ENCODE data around the gene FN1.

FN1 gene

DNA sequence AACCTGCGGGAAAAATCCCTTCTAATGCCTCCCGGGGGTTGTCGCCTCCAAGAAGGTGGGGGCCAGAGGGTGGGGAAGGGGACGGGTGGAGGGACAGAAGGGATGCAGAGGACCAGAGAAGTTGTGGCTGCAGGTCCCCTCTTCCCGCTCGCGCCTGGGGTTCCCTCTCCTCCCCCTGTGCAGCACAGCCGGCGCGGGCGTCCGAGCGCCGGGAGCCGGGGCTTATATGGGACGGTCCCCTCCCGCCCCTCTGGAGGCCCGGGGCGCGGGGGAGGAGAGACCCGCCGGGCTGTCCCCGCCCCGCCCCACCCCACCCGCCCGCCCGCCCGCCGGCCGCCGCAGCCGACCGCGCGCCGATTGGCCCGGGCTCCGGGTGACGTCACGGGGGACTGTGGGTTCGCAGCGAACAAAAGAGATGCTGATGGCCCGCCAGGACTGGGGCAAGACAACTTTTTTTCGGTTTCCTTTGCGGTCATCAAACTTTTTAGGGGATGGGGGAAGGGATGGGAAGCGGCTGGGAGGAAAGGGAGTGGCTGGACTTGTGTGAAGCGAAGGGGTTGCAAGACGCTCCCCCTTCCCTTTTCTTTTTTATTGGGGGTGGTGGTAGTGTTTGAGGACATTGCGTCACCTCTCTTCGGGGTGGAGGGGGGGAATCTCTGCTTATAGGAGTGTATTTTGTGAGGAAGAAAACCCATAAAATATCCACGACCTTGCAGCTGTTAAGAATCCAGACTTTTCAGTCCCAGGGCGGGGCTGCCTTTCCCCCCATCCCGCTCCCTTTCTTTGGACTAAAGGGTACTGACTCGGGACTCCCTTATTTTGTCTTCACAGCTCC, at the start of gene FN1:
Gene FN1, minus strand, starts transcription at position 199 of the 835 bp plus-strand sequence. CDS start 266 bp downstream, outside the sequence.
- CTCF ChIA-PET: interaction anchor here (3.0 kb wide), 1 partner anchor 18 kb away, joined by 13 read pairs; no protein-coding TSS in a partner anchor
- no peak for TF ChIP-seq CTCF (IDR thresholded peaks at IDR 0.05; ENCODE audit: insufficient read depth, low read length, missing control alignments)
- peak; percentile 95 for DNase-seq (ENCODE audit: low read depth, low spot score)
- peak within 1 kb of the TSS; percentile 91 for H3K4me3 ChIP-seq (ENCODE audit: low read depth, low read length)
- POLR2A ChIA-PET: interaction anchor here (0.6 to 2.0 kb wide), 26 partner anchors 10 to 486 kb away, joined by 3 to 14 read pairs (median 3); no protein-coding TSS in a partner anchor

GRCh38 chr2:215485032-215485431, 49.2 kb upstream of the FN1 start:
- POLR2A ChIA-PET: no interaction called here
- CTCF ChIA-PET: interaction anchor here (0.9 to 1.6 kb wide), 3 partner anchors 14 to 34 kb away, joined by 3 to 4 read pairs (median 4); no protein-coding TSS in a partner anchor
- H3K4me3 ChIP-seq (ENCODE audit: low read depth, low read length): no peak overlapping the region
- TF ChIP-seq CTCF (IDR thresholded peaks at IDR 0.05; ENCODE audit: insufficient read depth, low read length, missing control alignments): no peak
- no peak for DNase-seq (ENCODE audit: low read depth, low spot score)

DNA sequence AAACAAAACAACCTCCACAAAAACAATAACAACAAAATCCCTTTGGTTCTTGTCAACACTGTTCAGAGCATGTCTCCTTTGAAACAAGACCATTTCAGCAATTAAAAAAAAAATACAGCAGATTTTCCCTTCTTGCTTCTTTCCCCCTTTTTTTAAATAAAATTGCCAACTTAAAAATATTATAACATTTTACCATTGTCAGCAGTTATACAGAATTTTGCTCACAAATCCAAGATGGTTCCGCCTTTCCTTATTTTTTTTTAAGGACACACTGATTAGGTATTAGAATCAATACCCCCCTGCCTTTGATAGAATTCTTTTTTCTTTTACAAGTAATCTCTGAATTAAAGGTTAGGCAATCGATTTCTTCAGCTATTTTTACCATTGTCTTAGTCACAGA, 48.7 kb upstream of the FN1 start:
- POLR2A ChIA-PET: no interaction called here
- CTCF ChIA-PET: interaction anchor here (1.4 to 1.6 kb wide), 2 partner anchors 30 to 33 kb away, joined by 4 read pairs; no protein-coding TSS in a partner anchor
- H3K4me3 ChIP-seq (ENCODE audit: low read depth, low read length): no peak overlapping the region
- DNase-seq (ENCODE audit: low read depth, low spot score): no peak
- no peak for TF ChIP-seq CTCF (IDR thresholded peaks at IDR 0.05; ENCODE audit: insufficient read depth, low read length, missing control alignments)

- no peak for DNase-seq (ENCODE audit: low read depth, low spot score)
- TF ChIP-seq CTCF (IDR thresholded peaks at IDR 0.05; ENCODE audit: insufficient read depth, low read length, missing control alignments): no peak
- ChIA-PET POLR2A (no interaction called here), CTCF (no interaction called here)
- no peak overlapping the region for H3K4me3 ChIP-seq (ENCODE audit: low read depth, low read length)
These were observed 47.6 kb upstream of the FN1 start for GRCh38 chr2:215483431-215483830.

- TF ChIP-seq CTCF (IDR thresholded peaks at IDR 0.05; ENCODE audit: insufficient read depth, low read length, missing control alignments): no peak
- POLR2A ChIA-PET: no interaction called here
These were observed 43.8 kb upstream of the FN1 start for GRCh38 chr2:215479536-215480240.

DNA sequence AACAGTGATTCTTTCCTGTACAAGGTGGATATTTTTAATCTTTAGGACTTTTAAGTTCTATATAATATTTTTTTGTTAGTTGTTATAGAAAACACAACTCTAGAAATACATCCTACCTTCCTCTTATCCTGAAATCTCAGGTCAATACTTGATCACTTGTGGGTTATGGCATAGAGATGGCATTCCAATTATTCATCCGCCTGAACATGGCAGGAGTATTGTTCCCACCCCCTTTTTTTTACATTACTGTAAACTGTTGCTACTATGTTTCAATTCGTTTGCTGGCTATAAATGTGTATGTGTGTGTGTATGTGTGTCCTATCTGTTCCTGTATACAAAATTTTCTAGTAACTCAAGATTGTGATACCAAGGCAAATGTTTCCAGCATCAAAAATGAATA, 43.3 kb upstream of the FN1 start:
- CTCF ChIA-PET: no interaction called here
- no peak overlapping the region for H3K4me3 ChIP-seq (ENCODE audit: low read depth, low read length)
- no peak for TF ChIP-seq CTCF (IDR thresholded peaks at IDR 0.05; ENCODE audit: insufficient read depth, low read length, missing control alignments)
- POLR2A ChIA-PET: no interaction called here
- DNase-seq (ENCODE audit: low read depth, low spot score): no peak

More at GRCh38 chr2:215479536-215480240, 43.8 kb upstream of the FN1 start:
- H3K4me3 ChIP-seq (ENCODE audit: low read depth, low read length): no peak overlapping the region
- CTCF ChIA-PET: no interaction called here
- no peak for DNase-seq (ENCODE audit: low read depth, low spot score)

All from AG04449 (cell line).